HG03159 (cell line): Measurements from ENCODE around the gene WDR45B.

ENCODE experiments used
- ATAC-seq: cut with Tn5 transposase; IDR thresholded peaks from one replicate; pipeline ENCODE4 v1.9.1; 2021; ENCODE audit warnings: mild to moderate bottlenecking, moderate library complexity; ENCODE audit not compliant: unreplicated experiment

The WDR45B gene

GRCh38 chr17:82648165-82648668, at the start of gene WDR45B:
Gene WDR45B (minus strand): TSS chr17:82648444. CDS start chr17:82648340, 104 bp downstream.
- ATAC-seq, result peak; percentile 93

DNA sequence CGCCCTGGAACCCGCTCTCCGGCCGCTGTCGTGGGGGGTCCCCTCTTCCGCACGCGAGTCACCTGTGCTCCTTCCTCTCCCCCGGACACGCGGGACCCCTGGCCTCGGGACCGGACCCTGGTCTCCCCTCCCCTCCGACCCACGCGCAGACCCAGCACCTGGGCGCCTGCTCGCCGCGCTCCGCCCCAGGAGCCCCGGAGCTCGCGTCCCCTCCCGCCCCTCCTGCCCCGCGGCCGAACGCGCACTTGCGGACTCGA, 49.5 kb upstream of the WDR45B start:
- ATAC-seq, result no peak

GRCh38 chr17:82696916-82697807, 48.9 kb upstream of the WDR45B start:
- no peak for ATAC-seq

GRCh38 chr17:82696259-82696658, 48.0 kb upstream of the WDR45B start:
- ATAC-seq, result no peak

- no peak for ATAC-seq
Observed at GRCh38 chr17:82694647-82695046, 46.4 kb upstream of the WDR45B start.

- ATAC-seq, result no peak
Observed at GRCh38 chr17:82693168-82693867, 45.1 kb upstream of the WDR45B start.

- no peak for ATAC-seq
Observed at GRCh38 chr17:82692268-82692667, 44.0 kb upstream of the WDR45B start.

- ATAC-seq, result no peak
Observed at GRCh38 chr17:82691714-82692113, 43.5 kb upstream of the WDR45B start.

- no peak for ATAC-seq
Observed at GRCh38 chr17:82690786-82691489, 42.7 kb upstream of the WDR45B start.

DNA sequence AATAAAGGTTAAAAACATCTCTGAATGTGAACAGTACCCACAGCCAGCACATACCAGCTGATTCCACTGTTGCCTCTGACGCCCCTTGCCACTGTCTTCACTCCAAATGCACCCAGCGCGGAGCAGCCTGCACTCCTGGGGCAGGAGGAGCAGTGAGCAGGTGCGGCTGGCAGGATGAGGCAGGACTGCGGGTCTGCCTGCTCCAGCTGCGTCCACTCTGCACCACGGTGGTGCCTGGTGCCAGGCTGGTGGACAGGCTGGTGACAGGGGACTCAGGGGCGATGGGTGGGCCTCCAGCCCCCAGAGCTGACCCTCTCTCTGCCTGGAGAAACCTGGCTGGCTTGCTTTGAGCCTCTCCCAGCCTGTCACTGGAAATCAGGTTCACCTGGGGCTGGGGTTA, 40.8 kb upstream of the WDR45B start:
- ATAC-seq, result no peak

- no peak for ATAC-seq
Observed at GRCh38 chr17:82687871-82688270, 39.6 kb upstream of the WDR45B start.

GRCh38 chr17:82687375-82687861, 39.2 kb upstream of the WDR45B start:
- no peak for ATAC-seq

GRCh38 chr17:82686366-82687324, 38.4 kb upstream of the WDR45B start:
- ATAC-seq, result no peak

DNA sequence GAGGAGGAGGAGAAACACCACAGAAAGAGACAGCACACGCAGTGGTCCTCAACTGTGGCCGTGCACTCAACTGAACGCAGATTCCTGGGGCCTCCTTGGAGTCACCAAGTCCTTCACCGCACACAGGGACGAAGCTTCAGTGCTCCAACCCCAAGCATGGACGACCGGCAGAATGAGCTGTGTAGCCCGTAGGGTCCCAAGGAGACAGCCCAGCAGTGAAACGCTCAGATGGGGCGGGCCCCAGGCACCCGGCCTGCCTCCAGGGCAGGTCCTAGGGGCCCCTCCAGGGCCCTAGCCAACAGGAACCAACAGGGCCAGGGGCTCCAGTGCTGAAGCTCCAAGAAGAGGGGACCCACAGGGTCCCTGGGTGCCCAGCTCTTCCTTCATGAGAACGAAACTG, 37.0 kb upstream of the WDR45B start:
- ATAC-seq, result no peak

- ATAC-seq, result no peak
Observed at GRCh38 chr17:82684228-82684841, 36.1 kb upstream of the WDR45B start.

- no peak for ATAC-seq
Observed at GRCh38 chr17:82683534-82683933, 35.3 kb upstream of the WDR45B start.

DNA sequence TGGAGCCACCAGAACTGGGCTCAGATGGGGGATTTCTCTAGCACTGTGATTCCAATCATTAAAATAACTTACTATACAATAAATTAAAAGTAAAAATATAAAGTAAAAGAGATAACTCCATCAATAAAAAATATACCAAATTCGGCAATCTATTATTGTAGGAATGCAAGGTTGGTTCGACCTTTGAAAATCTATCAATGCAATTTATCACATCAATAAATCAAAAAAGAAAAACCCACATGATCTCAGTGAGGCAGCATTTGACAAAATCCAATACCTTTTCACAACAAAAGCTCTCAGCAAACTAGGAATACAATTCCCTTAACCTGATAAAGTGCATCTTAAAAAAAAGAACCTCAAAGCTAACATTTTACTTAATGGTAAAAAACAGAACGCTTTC, 33.3 kb upstream of the WDR45B start:
- no peak for ATAC-seq

DNA sequence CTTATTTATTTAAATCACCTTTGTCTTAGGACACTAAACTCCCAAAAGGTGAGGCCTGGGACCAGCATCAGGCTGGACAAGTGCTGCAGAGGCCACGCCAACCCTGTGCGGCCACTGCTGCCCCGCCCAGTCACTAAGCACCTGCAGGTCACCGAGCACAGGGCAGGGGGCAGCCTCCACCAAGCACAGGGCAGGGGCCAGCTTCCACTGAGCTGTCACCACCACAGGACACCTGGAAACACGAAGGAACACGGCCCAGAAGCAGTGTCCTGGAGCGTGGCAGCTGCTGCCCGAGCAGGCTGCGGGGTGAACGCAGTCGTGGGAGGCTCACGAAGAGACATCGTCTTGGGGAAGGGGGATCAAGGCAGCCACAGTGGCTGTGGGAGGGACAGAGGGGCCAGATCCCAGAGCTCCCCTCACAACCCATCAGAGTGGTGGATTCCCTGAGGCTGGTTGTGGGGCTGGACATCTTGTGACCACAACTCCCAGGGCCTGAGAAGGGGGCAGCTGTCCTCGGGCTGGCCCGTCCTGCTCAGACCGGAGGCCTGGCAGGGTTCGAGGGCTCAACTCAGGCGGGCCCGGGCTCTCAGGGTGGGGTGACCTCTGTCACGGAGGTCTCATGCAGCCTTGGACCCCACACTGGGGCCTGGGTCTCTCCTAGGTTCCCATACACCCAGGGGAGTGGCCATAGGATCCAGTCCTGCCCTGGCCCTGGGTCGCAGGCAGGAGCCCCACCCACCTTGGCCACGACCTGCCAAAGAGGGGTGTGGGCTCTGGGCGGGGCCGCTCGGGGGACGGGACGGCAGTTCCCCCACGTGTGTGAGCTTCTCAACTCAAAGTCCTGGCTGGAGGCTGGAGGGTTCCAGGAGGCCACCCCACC, 31.6 kb upstream of the WDR45B start:
- ATAC-seq, result no peak
